Fibroblast of peridontal ligament (primary cell): Measurements from ENCODE around the gene ALOX12B.
"Not testable (repeated sequence)": the region's sequence is repeated elsewhere in the genome, so short reads cannot be mapped to it uniquely, and the experiment has no call there.

Source experiments
- DNase-seq: peaks from one replicate; pipeline ENCODE4 v3.0.0-alpha.2; 2010; ENCODE audit errors: extremely low read depth

Gene ALOX12B

GRCh38 chr17:8082292-8082691, 5.2 kb downstream of the ALOX12B start:
- DNase-seq: no peak

GRCh38 chr17:8081876-8082275, 5.6 kb downstream of the ALOX12B start:
- DNase-seq: no peak

- DNase-seq: no peak
These were observed 6.7 kb downstream of the ALOX12B start for GRCh38 chr17:8080799-8081219.

GRCh38 chr17:8080208-8080798, 7.2 kb downstream of the ALOX12B start:
- no peak for DNase-seq

- peak; percentile 34 for DNase-seq
These were observed 8.0 kb downstream of the ALOX12B start for GRCh38 chr17:8079291-8080207.

- DNase-seq: not testable (repeated sequence)
These were observed 9.6 kb downstream of the ALOX12B start for GRCh38 chr17:8077939-8078338.

GRCh38 chr17:8076502-8077266, 10.8 kb downstream of the ALOX12B start:
- DNase-seq: no peak

GRCh38 chr17:8075574-8076342, 11.8 kb downstream of the ALOX12B start:
- no peak for DNase-seq

GRCh38 chr17:8075081-8075480, 12.4 kb downstream of the ALOX12B start:
- no peak for DNase-seq

- DNase-seq: no peak
These were observed 13.0 kb downstream of the ALOX12B start for GRCh38 chr17:8074554-8074953.

- DNase-seq: peak; percentile 35
These were observed 13.7 kb downstream of the ALOX12B start for GRCh38 chr17:8073627-8074484.

GRCh38 chr17:8072729-8073461, 14.6 kb downstream of the ALOX12B start:
- no peak for DNase-seq

GRCh38 chr17:8072341-8072728, 15.2 kb downstream of the ALOX12B start:
- DNase-seq: no peak

GRCh38 chr17:8071496-8071895, 16.0 kb downstream of the ALOX12B start:
- no peak for DNase-seq

- DNase-seq: no peak
These were observed 18.0 kb downstream of the ALOX12B start for GRCh38 chr17:8069587-8069860.

- no peak for DNase-seq
These were observed 18.6 kb downstream of the ALOX12B start for GRCh38 chr17:8068736-8069586.

- DNase-seq: no peak
These were observed 19.7 kb downstream of the ALOX12B start for GRCh38 chr17:8067806-8068205.

GRCh38 chr17:8066841-8067775, 20.4 kb downstream of the ALOX12B start:
- no peak for DNase-seq
